GM06990 (cell line): Measurements from ENCODE around the gene RTN4RL2.

Source experiments
- DNase-seq: peaks from one replicate; pipeline ENCODE4 v3.0.0-alpha.2; 2011; ENCODE audit not compliant: insufficient read length; ENCODE audit errors: extremely low read depth
- H3K27me3 ChIP-seq: replicated peaks from 2 replicates; pipeline ENCODE4 v1.6.0; 2011; ENCODE audit warnings: low read length; ENCODE audit not compliant: control insufficient read depth, insufficient read depth
- H3K36me3 ChIP-seq: 2 replicates; pipeline ENCODE4 v1.5.1; 2011; ENCODE audit warnings: low read length; ENCODE audit not compliant: control insufficient read depth, insufficient read depth
- H3K4me3 ChIP-seq: replicated peaks from 2 replicates; pipeline ENCODE4 v1.5.1; 2011; ENCODE audit warnings: low read depth, mild to moderate bottlenecking, control low read depth, low read length
- TF ChIP-seq, protein P1 (sequence below): IDR thresholded peaks from 2 replicates; pipeline ENCODE4 v1.5.1; 2011; ENCODE audit warnings: low read length, control low read depth, mild to moderate bottlenecking, inconsistent platforms; ENCODE audit not compliant: insufficient read depth, poor library complexity, severe bottlenecking

The RTN4RL2 gene

DNA sequence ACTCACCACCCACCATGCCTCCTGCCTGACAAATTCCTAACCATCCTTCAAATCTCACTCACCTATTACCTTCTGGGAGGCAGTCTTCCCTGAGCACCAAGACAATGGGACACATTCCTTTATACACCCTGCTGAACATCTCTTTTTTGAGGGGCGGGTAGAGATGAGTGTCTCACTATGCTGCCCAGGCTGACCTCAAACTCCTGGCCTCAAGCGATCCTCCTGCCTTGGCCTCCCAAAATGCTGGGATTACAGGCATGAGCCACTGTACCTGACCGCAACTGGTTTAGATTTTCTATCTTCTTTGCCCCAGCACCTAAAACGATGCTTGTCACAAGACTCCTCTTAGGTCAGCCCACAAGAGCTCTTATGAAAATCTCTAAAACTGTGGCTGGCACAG lies 63.1 kb downstream of the RTN4RL2 start:
- DNase-seq = no peak
- Histone ChIP-seq H3K27me3 (no peaks in the 10 kb centered on the region), H3K36me3 (peaks cover 9% of the 10 kb centered on the region), H3K4me3 (no peak overlapping the region)
- TF ChIP-seq, protein P1, sequence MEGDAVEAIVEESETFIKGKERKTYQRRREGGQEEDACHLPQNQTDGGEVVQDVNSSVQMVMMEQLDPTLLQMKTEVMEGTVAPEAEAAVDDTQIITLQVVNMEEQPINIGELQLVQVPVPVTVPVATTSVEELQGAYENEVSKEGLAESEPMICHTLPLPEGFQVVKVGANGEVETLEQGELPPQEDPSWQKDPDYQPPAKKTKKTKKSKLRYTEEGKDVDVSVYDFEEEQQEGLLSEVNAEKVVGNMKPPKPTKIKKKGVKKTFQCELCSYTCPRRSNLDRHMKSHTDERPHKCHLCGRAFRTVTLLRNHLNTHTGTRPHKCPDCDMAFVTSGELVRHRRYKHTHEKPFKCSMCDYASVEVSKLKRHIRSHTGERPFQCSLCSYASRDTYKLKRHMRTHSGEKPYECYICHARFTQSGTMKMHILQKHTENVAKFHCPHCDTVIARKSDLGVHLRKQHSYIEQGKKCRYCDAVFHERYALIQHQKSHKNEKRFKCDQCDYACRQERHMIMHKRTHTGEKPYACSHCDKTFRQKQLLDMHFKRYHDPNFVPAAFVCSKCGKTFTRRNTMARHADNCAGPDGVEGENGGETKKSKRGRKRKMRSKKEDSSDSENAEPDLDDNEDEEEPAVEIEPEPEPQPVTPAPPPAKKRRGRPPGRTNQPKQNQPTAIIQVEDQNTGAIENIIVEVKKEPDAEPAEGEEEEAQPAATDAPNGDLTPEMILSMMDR = no peak
